ENCODE data around the gene PEX11G. TPM values are rescaled to one million over a fixed set of nuclear protein-coding genes. Genes with fewer than 3 reads are reported as not detected.
A peak's percentile ranks its signal among the peaks of the same experiment; 100 is the strongest.

PEX11G gene
- total and polyA plus RNA-seq, 9 of the 15 experiments (the other 6 are each of a cell fraction or from before 2014, with no cell fraction given): 0.07 to 3.2 (median 0.70) TPM; not detected in 1

DNA sequence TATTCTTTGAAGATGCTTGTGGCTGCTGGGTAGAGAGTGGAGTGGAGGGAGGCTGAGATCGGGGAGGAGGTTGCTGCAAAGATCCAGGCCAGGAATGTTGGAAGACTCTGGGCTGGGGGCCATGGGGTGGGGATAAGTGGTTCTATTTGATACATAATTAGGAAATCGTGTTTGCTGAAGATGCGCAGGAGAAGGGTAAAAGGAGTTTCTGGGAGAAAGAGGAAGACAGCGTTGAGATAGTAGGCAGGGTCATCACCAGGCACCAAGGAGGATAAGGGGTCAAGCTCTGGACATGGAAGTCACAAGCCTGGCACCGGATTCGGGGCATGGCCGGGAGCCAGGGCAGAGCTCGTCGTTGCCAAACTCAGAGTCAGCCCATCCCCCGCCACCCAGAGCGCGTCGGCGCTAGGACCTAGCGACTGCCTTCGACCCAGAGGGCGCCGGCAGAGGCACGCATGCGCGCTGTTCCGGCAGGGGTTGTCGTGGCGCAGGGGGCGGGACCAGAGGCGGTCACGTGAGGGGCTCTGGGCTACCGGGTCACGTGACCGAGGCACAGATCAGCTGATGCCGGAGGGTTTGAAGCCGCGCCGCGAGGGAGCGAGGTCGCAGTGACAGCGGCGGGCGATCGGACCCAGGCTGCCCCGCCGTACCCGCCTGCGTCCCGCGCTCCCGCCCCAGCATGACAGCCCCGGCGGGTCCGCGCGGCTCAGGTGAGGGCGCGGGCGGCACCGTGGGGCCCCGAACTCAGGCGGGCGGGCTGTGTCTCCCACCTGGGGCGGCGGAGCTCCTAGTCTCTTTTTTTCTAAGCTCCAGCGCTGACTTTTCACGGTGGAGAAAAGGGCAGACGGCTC, 33.5 kb upstream of the PEX11G start, which contains the start of gene MCOLN1 (continued):
- TF ChIP-seq, protein P1, sequence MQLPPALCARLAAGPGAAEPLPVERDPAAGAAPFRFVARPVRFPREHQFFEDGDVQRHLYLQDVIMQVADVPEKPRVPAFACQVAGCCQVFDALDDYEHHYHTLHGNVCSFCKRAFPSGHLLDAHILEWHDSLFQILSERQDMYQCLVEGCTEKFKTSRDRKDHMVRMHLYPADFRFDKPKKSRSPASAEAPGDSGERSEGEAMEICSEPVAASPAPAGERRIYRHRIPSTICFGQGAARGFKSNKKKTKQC (CRISPR knock-in tag; IDR thresholded peaks at IDR 0.05): peak; percentile 82
- TF ChIP-seq, protein P2, sequence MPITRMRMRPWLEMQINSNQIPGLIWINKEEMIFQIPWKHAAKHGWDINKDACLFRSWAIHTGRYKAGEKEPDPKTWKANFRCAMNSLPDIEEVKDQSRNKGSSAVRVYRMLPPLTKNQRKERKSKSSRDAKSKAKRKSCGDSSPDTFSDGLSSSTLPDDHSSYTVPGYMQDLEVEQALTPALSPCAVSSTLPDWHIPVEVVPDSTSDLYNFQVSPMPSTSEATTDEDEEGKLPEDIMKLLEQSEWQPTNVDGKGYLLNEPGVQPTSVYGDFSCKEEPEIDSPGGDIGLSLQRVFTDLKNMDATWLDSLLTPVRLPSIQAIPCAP (CRISPR knock-in tag; IDR thresholded peaks at IDR 0.05; ENCODE audit: borderline replicate concordance): no peak
- TF ChIP-seq, protein P3, sequence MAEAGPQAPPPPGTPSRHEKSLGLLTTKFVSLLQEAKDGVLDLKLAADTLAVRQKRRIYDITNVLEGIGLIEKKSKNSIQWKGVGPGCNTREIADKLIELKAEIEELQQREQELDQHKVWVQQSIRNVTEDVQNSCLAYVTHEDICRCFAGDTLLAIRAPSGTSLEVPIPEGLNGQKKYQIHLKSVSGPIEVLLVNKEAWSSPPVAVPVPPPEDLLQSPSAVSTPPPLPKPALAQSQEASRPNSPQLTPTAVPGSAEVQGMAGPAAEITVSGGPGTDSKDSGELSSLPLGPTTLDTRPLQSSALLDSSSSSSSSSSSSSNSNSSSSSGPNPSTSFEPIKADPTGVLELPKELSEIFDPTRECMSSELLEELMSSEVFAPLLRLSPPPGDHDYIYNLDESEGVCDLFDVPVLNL (CRISPR knock-in tag; IDR thresholded peaks at IDR 0.05; ENCODE audit: low read depth): peak; percentile 92; the same call in 1 of the 2 replicates
- TF ChIP-seq CCAR2 (IDR thresholded peaks at IDR 0.05; ENCODE audit: low read depth, low read length) (no peak), ETV5 (CRISPR knock-in tag; IDR thresholded peaks at IDR 0.05; ENCODE audit: low read depth) (peak; percentile 58), SRSF9 (IDR thresholded peaks at IDR 0.05; ENCODE audit: borderline replicate concordance, low read depth, low read length) (no peak), TBL1XR1 (IDR thresholded peaks at IDR 0.05; ENCODE audit: low read length in 2 of 2) (no peak), ZBTB17 (CRISPR knock-in tag; IDR thresholded peaks at IDR 0.05) (peak; percentile 77; the same call in 1 of the 2 replicates), MCM5 (IDR thresholded peaks at IDR 0.05; ENCODE audit: low read depth) (no peak), SMC3 (conservative IDR thresholded peaks at IDR 0.05; ENCODE audit: insufficient read depth, low read depth, low read length) (0 out of 2 replicates have a peak, but pooled peaks have one; percentile 11), ZNF263 (CRISPR knock-in tag; IDR thresholded peaks at IDR 0.05; ENCODE audit: borderline replicate concordance) (peak; percentile 63; the same call in 1 of the 2 replicates), HIVEP1 (CRISPR knock-in tag; IDR thresholded peaks at IDR 0.05) (no peak), ZNF696 (CRISPR knock-in tag; conservative IDR thresholded peaks at IDR 0.05) (no peak), YBX1 (IDR thresholded peaks at IDR 0.05) (no peak), ARID1B (IDR thresholded peaks at IDR 0.05) (peak; percentile 59), ZNF584 (CRISPR knock-in tag; IDR thresholded peaks at IDR 0.05; ENCODE audit: low read depth) (no peak), PRMT5 (CRISPR knock-in tag; IDR thresholded peaks at IDR 0.05) (no peak), ZNF174 (CRISPR knock-in tag; IDR thresholded peaks at IDR 0.05) (no peak), NUFIP1 (IDR thresholded peaks at IDR 0.05; ENCODE audit: partially characterized antibody) (no peak), SREBF1 (IDR thresholded peaks at IDR 0.05; ENCODE audit: borderline replicate concordance, low read depth, low read length) (peak; percentile 92)
- TF ChIP-seq, protein P4, sequence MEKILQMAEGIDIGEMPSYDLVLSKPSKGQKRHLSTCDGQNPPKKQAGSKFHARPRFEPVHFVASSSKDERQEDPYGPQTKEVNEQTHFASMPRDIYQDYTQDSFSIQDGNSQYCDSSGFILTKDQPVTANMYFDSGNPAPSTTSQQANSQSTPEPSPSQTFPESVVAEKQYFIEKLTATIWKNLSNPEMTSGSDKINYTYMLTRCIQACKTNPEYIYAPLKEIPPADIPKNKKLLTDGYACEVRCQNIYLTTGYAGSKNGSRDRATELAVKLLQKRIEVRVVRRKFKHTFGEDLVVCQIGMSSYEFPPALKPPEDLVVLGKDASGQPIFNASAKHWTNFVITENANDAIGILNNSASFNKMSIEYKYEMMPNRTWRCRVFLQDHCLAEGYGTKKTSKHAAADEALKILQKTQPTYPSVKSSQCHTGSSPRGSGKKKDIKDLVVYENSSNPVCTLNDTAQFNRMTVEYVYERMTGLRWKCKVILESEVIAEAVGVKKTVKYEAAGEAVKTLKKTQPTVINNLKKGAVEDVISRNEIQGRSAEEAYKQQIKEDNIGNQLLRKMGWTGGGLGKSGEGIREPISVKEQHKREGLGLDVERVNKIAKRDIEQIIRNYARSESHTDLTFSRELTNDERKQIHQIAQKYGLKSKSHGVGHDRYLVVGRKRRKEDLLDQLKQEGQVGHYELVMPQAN (IDR thresholded peaks at IDR 0.05; ENCODE audit: borderline replicate concordance): peak; percentile 83; the same call in 1 of the 2 replicates
- TF ChIP-seq, protein P5, sequence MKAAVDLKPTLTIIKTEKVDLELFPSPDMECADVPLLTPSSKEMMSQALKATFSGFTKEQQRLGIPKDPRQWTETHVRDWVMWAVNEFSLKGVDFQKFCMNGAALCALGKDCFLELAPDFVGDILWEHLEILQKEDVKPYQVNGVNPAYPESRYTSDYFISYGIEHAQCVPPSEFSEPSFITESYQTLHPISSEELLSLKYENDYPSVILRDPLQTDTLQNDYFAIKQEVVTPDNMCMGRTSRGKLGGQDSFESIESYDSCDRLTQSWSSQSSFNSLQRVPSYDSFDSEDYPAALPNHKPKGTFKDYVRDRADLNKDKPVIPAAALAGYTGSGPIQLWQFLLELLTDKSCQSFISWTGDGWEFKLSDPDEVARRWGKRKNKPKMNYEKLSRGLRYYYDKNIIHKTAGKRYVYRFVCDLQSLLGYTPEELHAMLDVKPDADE (conservative IDR thresholded peaks at IDR 0.05; ENCODE audit: control insufficient read depth, low read depth, low read length): peak; percentile 94

Measured in K562 (cell line).